Measurements from ENCODE around the gene NKIRAS1.
"Not testable (repeated sequence)": the region's sequence is repeated elsewhere in the genome, so short reads cannot be mapped to it uniquely, and the experiment has no call there.

Gene NKIRAS1

GRCh38 chr3:23874359-23875112, 42.3 kb downstream of the NKIRAS1 start (continued):
- TF ChIP-seq, protein P1, sequence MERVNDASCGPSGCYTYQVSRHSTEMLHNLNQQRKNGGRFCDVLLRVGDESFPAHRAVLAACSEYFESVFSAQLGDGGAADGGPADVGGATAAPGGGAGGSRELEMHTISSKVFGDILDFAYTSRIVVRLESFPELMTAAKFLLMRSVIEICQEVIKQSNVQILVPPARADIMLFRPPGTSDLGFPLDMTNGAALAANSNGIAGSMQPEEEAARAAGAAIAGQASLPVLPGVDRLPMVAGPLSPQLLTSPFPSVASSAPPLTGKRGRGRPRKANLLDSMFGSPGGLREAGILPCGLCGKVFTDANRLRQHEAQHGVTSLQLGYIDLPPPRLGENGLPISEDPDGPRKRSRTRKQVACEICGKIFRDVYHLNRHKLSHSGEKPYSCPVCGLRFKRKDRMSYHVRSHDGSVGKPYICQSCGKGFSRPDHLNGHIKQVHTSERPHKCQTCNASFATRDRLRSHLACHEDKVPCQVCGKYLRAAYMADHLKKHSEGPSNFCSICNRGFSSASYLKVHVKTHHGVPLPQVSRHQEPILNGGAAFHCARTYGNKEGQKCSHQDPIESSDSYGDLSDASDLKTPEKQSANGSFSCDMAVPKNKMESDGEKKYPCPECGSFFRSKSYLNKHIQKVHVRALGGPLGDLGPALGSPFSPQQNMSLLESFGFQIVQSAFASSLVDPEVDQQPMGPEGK (CRISPR knock-in tag; IDR thresholded peaks at IDR 0.05; ENCODE audit: borderline replicate concordance) = no peak
- no peak for TF ChIP-seq ZFP30 (CRISPR knock-in tag; IDR thresholded peaks at IDR 0.05)
- no peak for TF ChIP-seq TOX (CRISPR knock-in tag; IDR thresholded peaks at IDR 0.05; ENCODE audit: borderline replicate concordance)
- TF ChIP-seq CSDC2 (CRISPR knock-in tag; IDR thresholded peaks at IDR 0.05) = no peak
- no peak for TF ChIP-seq BACH2 (CRISPR knock-in tag; IDR thresholded peaks at IDR 0.05; ENCODE audit: borderline replicate concordance)
- TF ChIP-seq, protein P2, sequence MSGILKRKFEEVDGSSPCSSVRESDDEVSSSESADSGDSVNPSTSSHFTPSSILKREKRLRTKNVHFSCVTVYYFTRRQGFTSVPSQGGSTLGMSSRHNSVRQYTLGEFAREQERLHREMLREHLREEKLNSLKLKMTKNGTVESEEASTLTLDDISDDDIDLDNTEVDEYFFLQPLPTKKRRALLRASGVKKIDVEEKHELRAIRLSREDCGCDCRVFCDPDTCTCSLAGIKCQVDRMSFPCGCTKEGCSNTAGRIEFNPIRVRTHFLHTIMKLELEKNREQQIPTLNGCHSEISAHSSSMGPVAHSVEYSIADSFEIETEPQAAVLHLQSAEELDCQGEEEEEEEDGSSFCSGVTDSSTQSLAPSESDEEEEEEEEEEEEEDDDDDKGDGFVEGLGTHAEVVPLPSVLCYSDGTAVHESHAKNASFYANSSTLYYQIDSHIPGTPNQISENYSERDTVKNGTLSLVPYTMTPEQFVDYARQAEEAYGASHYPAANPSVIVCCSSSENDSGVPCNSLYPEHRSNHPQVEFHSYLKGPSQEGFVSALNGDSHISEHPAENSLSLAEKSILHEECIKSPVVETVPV (CRISPR knock-in tag; IDR thresholded peaks at IDR 0.05) = no peak
- no peak for TF ChIP-seq ZNF70 (CRISPR knock-in tag; IDR thresholded peaks at IDR 0.05)
- TF ChIP-seq ZNF8 (CRISPR knock-in tag; IDR thresholded peaks at IDR 0.05) = no peak
- no peak for TF ChIP-seq ZNF565 (CRISPR knock-in tag; conservative IDR thresholded peaks at IDR 0.05; ENCODE audit: low read depth)
- no peak for TF ChIP-seq ISL1 (CRISPR knock-in tag; IDR thresholded peaks at IDR 0.05)
- TF ChIP-seq PPARA (CRISPR knock-in tag; IDR thresholded peaks at IDR 0.05; ENCODE audit: borderline replicate concordance) = no peak

DNA sequence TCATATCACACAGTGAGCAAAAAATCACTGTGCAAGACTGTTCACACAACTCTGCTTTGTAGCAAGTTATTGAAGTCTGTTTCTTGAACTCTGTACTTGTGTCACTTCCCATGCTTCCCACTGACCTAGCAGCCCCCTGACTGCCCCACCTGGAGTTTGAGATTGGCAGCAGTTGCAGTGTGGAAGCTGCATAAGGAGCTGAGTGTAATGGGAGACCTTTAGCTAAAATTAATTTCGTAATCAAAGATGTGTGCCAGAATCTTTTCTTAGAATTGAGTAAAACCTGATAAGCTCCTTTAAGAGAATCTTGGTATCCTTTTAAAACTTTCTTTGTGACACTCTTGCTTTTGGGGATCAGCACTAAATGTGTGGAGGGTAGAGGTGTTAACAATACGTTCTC, 42.8 kb downstream of the NKIRAS1 start:
- TF ChIP-seq ZC3H10 (CRISPR knock-in tag; IDR thresholded peaks at IDR 0.05) (no peak), CSDC2 (CRISPR knock-in tag; IDR thresholded peaks at IDR 0.05) (no peak), TOX (CRISPR knock-in tag; IDR thresholded peaks at IDR 0.05; ENCODE audit: borderline replicate concordance) (no peak), SNAI2 (CRISPR knock-in tag; IDR thresholded peaks at IDR 0.05) (no peak)
- ATAC-seq = 0 out of 3 replicates have a peak, but pooled peaks have one; percentile 21

GRCh38 chr3:23872330-23872729, 44.5 kb downstream of the NKIRAS1 start:
- no peak for ATAC-seq
- TF ChIP-seq ZNF8 (CRISPR knock-in tag; IDR thresholded peaks at IDR 0.05) (no peak), TOX (CRISPR knock-in tag; IDR thresholded peaks at IDR 0.05; ENCODE audit: borderline replicate concordance) (no peak), RARB (CRISPR knock-in tag; IDR thresholded peaks at IDR 0.05) (no peak), OSR1 (CRISPR knock-in tag; IDR thresholded peaks at IDR 0.05) (no peak), ZC3H10 (CRISPR knock-in tag; IDR thresholded peaks at IDR 0.05) (no peak), ZFP30 (CRISPR knock-in tag; IDR thresholded peaks at IDR 0.05) (no peak), ARNTL (CRISPR knock-in tag; IDR thresholded peaks at IDR 0.05; ENCODE audit: borderline replicate concordance, low read depth) (no peak), CSDC2 (CRISPR knock-in tag; IDR thresholded peaks at IDR 0.05) (no peak), ESRRG (CRISPR knock-in tag; IDR thresholded peaks at IDR 0.05) (no peak), GLIS3 (CRISPR knock-in tag; IDR thresholded peaks at IDR 0.05) (no peak), CREB5 (CRISPR knock-in tag; IDR thresholded peaks at IDR 0.05; ENCODE audit: low read depth) (no peak), ZNF70 (CRISPR knock-in tag; IDR thresholded peaks at IDR 0.05) (no peak), ZFP3 (CRISPR knock-in tag; IDR thresholded peaks at IDR 0.05) (no peak)
- TF ChIP-seq, protein P2 (CRISPR knock-in tag; IDR thresholded peaks at IDR 0.05) = no peak
- TF ChIP-seq, protein P1 (CRISPR knock-in tag; IDR thresholded peaks at IDR 0.05; ENCODE audit: borderline replicate concordance) = no peak
- TF ChIP-seq, protein P3, sequence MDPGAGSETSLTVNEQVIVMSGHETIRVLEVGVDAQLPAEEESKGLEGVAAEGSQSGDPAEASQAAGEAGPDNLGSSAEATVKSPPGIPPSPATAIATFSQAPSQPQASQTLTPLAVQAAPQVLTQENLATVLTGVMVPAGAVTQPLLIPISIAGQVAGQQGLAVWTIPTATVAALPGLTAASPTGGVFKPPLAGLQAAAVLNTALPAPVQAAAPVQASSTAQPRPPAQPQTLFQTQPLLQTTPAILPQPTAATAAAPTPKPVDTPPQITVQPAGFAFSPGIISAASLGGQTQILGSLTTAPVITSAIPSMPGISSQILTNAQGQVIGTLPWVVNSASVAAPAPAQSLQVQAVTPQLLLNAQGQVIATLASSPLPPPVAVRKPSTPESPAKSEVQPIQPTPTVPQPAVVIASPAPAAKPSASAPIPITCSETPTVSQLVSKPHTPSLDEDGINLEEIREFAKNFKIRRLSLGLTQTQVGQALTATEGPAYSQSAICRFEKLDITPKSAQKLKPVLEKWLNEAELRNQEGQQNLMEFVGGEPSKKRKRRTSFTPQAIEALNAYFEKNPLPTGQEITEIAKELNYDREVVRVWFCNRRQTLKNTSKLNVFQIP (CRISPR knock-in tag; IDR thresholded peaks at IDR 0.05; ENCODE audit: borderline replicate concordance, low read depth) = no peak
- TF ChIP-seq, protein P4, sequence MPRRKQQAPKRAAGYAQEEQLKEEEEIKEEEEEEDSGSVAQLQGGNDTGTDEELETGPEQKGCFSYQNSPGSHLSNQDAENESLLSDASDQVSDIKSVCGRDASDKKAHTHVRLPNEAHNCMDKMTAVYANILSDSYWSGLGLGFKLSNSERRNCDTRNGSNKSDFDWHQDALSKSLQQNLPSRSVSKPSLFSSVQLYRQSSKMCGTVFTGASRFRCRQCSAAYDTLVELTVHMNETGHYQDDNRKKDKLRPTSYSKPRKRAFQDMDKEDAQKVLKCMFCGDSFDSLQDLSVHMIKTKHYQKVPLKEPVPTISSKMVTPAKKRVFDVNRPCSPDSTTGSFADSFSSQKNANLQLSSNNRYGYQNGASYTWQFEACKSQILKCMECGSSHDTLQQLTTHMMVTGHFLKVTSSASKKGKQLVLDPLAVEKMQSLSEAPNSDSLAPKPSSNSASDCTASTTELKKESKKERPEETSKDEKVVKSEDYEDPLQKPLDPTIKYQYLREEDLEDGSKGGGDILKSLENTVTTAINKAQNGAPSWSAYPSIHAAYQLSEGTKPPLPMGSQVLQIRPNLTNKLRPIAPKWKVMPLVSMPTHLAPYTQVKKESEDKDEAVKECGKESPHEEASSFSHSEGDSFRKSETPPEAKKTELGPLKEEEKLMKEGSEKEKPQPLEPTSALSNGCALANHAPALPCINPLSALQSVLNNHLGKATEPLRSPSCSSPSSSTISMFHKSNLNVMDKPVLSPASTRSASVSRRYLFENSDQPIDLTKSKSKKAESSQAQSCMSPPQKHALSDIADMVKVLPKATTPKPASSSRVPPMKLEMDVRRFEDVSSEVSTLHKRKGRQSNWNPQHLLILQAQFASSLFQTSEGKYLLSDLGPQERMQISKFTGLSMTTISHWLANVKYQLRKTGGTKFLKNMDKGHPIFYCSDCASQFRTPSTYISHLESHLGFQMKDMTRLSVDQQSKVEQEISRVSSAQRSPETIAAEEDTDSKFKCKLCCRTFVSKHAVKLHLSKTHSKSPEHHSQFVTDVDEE (CRISPR knock-in tag; IDR thresholded peaks at IDR 0.05) = no peak

DNA sequence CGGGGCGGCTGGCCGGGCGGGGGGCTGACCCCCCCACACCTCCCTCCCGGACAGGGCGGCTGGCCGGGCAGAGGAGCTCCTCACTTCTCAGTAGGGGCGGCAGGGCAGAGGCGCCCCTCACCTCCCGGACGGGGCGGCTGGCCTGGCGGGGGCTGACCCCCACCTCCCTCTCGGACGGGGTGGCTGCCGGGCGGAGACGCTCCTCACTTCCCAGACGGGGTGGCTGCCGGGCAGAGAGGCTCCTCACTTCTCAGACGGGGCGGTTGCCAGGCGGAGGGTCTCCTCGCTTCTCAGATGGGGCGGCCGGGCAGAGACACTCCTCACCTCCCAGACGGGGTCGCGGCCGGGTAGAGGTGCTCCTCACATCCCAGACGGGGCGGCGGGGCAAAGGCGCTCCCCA, 45.4 kb downstream of the NKIRAS1 start:
- ATAC-seq = not testable (repeated sequence)

GRCh38 chr3:23870663-23871043, 46.1 kb downstream of the NKIRAS1 start:
- not testable (repeated sequence) for ATAC-seq

All from SK-N-SH treated with all-trans-retinoic acid at 6 μM for 48 hours (cell line).